Measurements from ENCODE around the gene NINJ1. TPM values are rescaled to one million over a fixed set of nuclear protein-coding genes. Genes with fewer than 3 reads are reported as not detected.

The NINJ1 gene
- total RNA-seq, 4 donors from 2014 or later = 64.6 to 113 (median 94.8) TPM

GRCh38 chr9:93112116-93112863, 21.8 kb downstream of the NINJ1 start:
- TF ChIP-seq POLR2A (IDR thresholded peaks at IDR 0.05) (no peak), CTCF (IDR thresholded peaks at IDR 0.05) (no peak)
- 81 to 93% methylated on average over 12 to 15 of the region's 15 CpGs for WGBS, 2 donors
- intact Hi-C loops (cut with DNase I; ENCODE audit: low total_unique reads) = no loop called here
- peak in 1 of 2 donors; percentile 78 for DNase-seq (ENCODE audit: low spot score in 2 of 2)
- no peak overlapping the region for H3K4me3 ChIP-seq (ENCODE audit: low read depth, poor library complexity, severe bottlenecking)

- TF ChIP-seq POLR2A (IDR thresholded peaks at IDR 0.05) (no peak), CTCF (IDR thresholded peaks at IDR 0.05) (no peak)
- peak in 1 of 2 donors; percentile 53 for DNase-seq (ENCODE audit: low spot score in 2 of 2)
- WGBS, 2 donors = 80 to 87% methylated on average over 14 to 18 of the region's 18 CpGs
- intact Hi-C loops (cut with DNase I; ENCODE audit: low total_unique reads) = no loop called here
- no peak overlapping the region for H3K4me3 ChIP-seq (ENCODE audit: low read depth, poor library complexity, severe bottlenecking)
Observed at GRCh38 chr9:93111371-93112115, 22.5 kb downstream of the NINJ1 start.

GRCh38 chr9:93111001-93111370, 23.1 kb downstream of the NINJ1 start:
- TF ChIP-seq POLR2A (IDR thresholded peaks at IDR 0.05) (no peak), CTCF (IDR thresholded peaks at IDR 0.05) (no peak)

GRCh38 chr9:93110311-93110855, 23.7 kb downstream of the NINJ1 start:
- DNase-seq (ENCODE audit: low spot score in 2 of 2) = peak in 1 of 2 donors; percentile 84
- intact Hi-C loops (cut with DNase I; ENCODE audit: low total_unique reads) = no loop called here
- WGBS, 2 donors = 91 to 97% methylated on average over 13 to 14 of the region's 14 CpGs
- H3K4me3 ChIP-seq (ENCODE audit: low read depth, poor library complexity, severe bottlenecking) = no peak overlapping the region
- TF ChIP-seq POLR2A (IDR thresholded peaks at IDR 0.05) (no peak), CTCF (IDR thresholded peaks at IDR 0.05) (no peak)

More at GRCh38 chr9:93111001-93111370, 23.1 kb downstream of the NINJ1 start:
- peak in 1 of 2 donors; percentile 79 for DNase-seq (ENCODE audit: low spot score in 2 of 2)
- intact Hi-C loops (cut with DNase I; ENCODE audit: low total_unique reads) = no loop called here
- 84 to 86% methylated on average over 9 to 11 of the region's 11 CpGs for WGBS, 2 donors
- no peak overlapping the region for H3K4me3 ChIP-seq (ENCODE audit: low read depth, poor library complexity, severe bottlenecking)

- no peak overlapping the region for H3K4me3 ChIP-seq (ENCODE audit: low read depth, poor library complexity, severe bottlenecking)
- DNase-seq (ENCODE audit: low spot score in 2 of 2) = peak in 1 of 2 donors; percentile 74
- 78 to 80% methylated on average over 12 to 13 of the region's 15 CpGs for WGBS, 2 donors
- intact Hi-C loops (cut with DNase I; ENCODE audit: low total_unique reads) = no loop called here
- TF ChIP-seq CTCF (IDR thresholded peaks at IDR 0.05) = no peak
- TF ChIP-seq POLR2A (IDR thresholded peaks at IDR 0.05) = no peak
Observed at GRCh38 chr9:93108291-93109041, 25.6 kb downstream of the NINJ1 start.

Data from lower leg skin (tissue), 4 donors.